Measurements from ENCODE around the gene NOC2L. TPM values are rescaled to one million over a fixed set of nuclear protein-coding genes. Genes with fewer than 3 reads are reported as not detected.

The NOC2L gene
- total and polyA plus RNA-seq, 10 donors = 26.2 to 73.4 (median 45.9) TPM

GRCh38 chr1:944341-945325 is 14.4 kb downstream of the NOC2L start:
- Histone ChIP-seq H3K27ac (peak overlapping the region in 7 of 8 donors; percentile 15 to 82 (median 74)), H3K4me3 (no peak overlapping the region), H3K27me3 (replicated peaks in 1 of 7) (peaks cover 11 to 44% (median 36%) of the 10 kb centered on the region in 7 donors), H3K36me3 (peaks cover 2 to 61% (median 56%) of the 10 kb centered on the region in 6 donors), H3K9me3 (no peaks in the 10 kb centered on the region), H3K4me1 (peaks cover 21 to 69% (median 45%) of the 10 kb centered on the region in 6 donors)
- no peak for DNase-seq
- intact Hi-C loops (cut with DNase I; ENCODE audit: low total_unique reads) = no loop called here
- 71 to 79% (median 74%) methylated on average over 26 to 28 of the region's 28 CpGs for WGBS, 5 donors
- TF ChIP-seq POLR2A (IDR thresholded peaks at IDR 0.05) = no peak
- TF ChIP-seq CTCF (IDR thresholded peaks at IDR 0.05 in 8 of 11, conservative IDR thresholded peaks at IDR 0.05 in 3 of 11) = no peak
- peak in 2 of 3 donors; percentile 66 to 69 for TF ChIP-seq POLR2AphosphoS5 (IDR thresholded peaks at IDR 0.05)

- intact Hi-C loops (cut with DNase I; ENCODE audit: low total_unique reads) = no loop called here
- WGBS, 5 donors = 74 to 77% (median 77%) methylated on average over 11 to 27 of the region's 27 CpGs
- H3K4me1 ChIP-seq = peaks cover 21 to 78% (median 49%) of the 10 kb centered on the region in 6 donors
- DNase-seq = no peak
- H3K9me3 ChIP-seq = no peaks in the 10 kb centered on the region
- peaks cover 11 to 53% (median 44%) of the 10 kb centered on the region in 7 donors for H3K27me3 ChIP-seq (replicated peaks in 1 of 7)
- peak overlapping the region in 2 of 8 donors; percentile 49 to 70 for H3K4me3 ChIP-seq
- TF ChIP-seq POLR2A (IDR thresholded peaks at IDR 0.05) = no peak
- TF ChIP-seq CTCF (IDR thresholded peaks at IDR 0.05 in 8 of 11, conservative IDR thresholded peaks at IDR 0.05 in 3 of 11) = no peak
- peak in 1 of 3 donors; percentile 62 for TF ChIP-seq POLR2AphosphoS5 (IDR thresholded peaks at IDR 0.05)
- H3K27ac ChIP-seq = peak overlapping the region; percentile 27 to 85 (median 80)
- H3K36me3 ChIP-seq = peaks cover 2 to 52% (median 47%) of the 10 kb centered on the region in 6 donors
These were observed 15.3 kb downstream of the NOC2L start for GRCh38 chr1:943545-944340.

GRCh38 chr1:942864-943533 is 16.1 kb downstream of the NOC2L start:
- TF ChIP-seq CTCF (IDR thresholded peaks at IDR 0.05 in 8 of 11, conservative IDR thresholded peaks at IDR 0.05 in 3 of 11) (no peak), POLR2AphosphoS5 (IDR thresholded peaks at IDR 0.05) (peak; percentile 69 to 80 (median 75)), POLR2A (IDR thresholded peaks at IDR 0.05) (no peak)
- 15 to 55% (median 18%) methylated on average over 5 to 27 of the region's 27 CpGs for WGBS, 5 donors
- Histone ChIP-seq H3K4me1 (peaks cover 21 to 83% (median 53%) of the 10 kb centered on the region in 6 donors), H3K4me3 (peak overlapping the region in 7 of 8 donors; percentile 15 to 70 (median 40)), H3K27me3 (replicated peaks in 1 of 7) (peaks cover 11 to 60% (median 52%) of the 10 kb centered on the region in 7 donors), H3K9me3 (no peaks in the 10 kb centered on the region), H3K27ac (peak overlapping the region in 7 of 8 donors; percentile 38 to 85 (median 82)), H3K36me3 (peaks cover 2 to 45% (median 40%) of the 10 kb centered on the region in 6 donors)
- intact Hi-C loops (cut with DNase I; ENCODE audit: low total_unique reads) = no loop called here
- DNase-seq = no peak

Measured in spleen (tissue), 11 donors.